HuH-7 (cell line): ENCODE data around the gene ARG2.

ENCODE experiments used
- DNase-seq: peaks from one replicate; pipeline ENCODE4 v3.0.0; 2011; ENCODE audit warnings: low spot score

Gene ARG2

GRCh38 chr14:67683842-67684241 is 64.1 kb downstream of the ARG2 start:
- no peak for DNase-seq

- DNase-seq = no peak
Measured at GRCh38 chr14:67690011-67690410, 70.3 kb downstream of the ARG2 start.

GRCh38 chr14:67694791-67695393 is 75.2 kb downstream of the ARG2 start:
- peak; percentile 73 for DNase-seq

GRCh38 chr14:67695394-67695949 is 75.8 kb downstream of the ARG2 start, which contains the start of gene RDH11:
RDH11 (minus strand) TSS chr14:67695764; CDS start chr14:67695703, 61 bp downstream.
- DNase-seq = peak; percentile 59

- DNase-seq = no peak
Measured at GRCh38 chr14:67697006-67697405, 77.3 kb downstream of the ARG2 start.

GRCh38 chr14:67698179-67698578 is 78.5 kb downstream of the ARG2 start:
- no peak for DNase-seq
